NB4 (cell line): ENCODE data around the gene OBSCN.

Source experiments
- MAX ChIP-seq: IDR thresholded peaks from 2 replicates; pipeline ENCODE4 v1.6.1; 2011; ENCODE audit warnings: low read depth, low read length
- MYC ChIP-seq: IDR thresholded peaks from 2 replicates; pipeline ENCODE4 v1.6.1; 2011; ENCODE audit warnings: low read depth, low read length
- POLR2A ChIP-seq: IDR thresholded peaks from 2 replicates; pipeline ENCODE4 v1.6.1; 2011; ENCODE audit warnings: mild to moderate bottlenecking; ENCODE audit not compliant: insufficient read length; ENCODE audit errors: extremely low read depth
- TF ChIP-seq, protein P1 (sequence below): IDR thresholded peaks from one replicate; pipeline ENCODE4 v1.5.1; 2012; ENCODE audit warnings: low read depth, low read length

DNA sequence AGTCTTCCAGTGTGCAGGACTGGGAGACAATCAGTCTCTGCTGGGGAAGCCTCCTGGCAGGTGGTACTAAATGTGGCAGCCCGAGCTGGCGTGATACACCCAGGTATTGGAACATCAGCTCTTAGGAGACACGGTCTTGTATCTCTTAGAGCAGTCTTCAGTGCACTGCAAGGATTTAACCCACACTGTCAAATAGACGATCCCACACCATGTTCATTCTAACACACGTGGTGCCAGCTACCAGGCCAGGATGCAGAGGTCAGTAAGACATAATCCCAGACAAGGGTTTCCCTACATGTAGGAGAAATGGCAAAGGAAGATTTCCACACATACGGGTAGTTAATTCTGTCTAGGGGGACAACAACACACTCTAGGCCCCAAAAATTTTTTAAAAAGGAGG lies 190.1 kb downstream of the OBSCN start:
- TF ChIP-seq, protein P1, sequence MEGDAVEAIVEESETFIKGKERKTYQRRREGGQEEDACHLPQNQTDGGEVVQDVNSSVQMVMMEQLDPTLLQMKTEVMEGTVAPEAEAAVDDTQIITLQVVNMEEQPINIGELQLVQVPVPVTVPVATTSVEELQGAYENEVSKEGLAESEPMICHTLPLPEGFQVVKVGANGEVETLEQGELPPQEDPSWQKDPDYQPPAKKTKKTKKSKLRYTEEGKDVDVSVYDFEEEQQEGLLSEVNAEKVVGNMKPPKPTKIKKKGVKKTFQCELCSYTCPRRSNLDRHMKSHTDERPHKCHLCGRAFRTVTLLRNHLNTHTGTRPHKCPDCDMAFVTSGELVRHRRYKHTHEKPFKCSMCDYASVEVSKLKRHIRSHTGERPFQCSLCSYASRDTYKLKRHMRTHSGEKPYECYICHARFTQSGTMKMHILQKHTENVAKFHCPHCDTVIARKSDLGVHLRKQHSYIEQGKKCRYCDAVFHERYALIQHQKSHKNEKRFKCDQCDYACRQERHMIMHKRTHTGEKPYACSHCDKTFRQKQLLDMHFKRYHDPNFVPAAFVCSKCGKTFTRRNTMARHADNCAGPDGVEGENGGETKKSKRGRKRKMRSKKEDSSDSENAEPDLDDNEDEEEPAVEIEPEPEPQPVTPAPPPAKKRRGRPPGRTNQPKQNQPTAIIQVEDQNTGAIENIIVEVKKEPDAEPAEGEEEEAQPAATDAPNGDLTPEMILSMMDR: no peak
- TF ChIP-seq MAX: no peak
- no peak for TF ChIP-seq POLR2A
- TF ChIP-seq MYC: no peak
